CMK (cell line): Measurements from ENCODE around the gene FOXN1.
"Not testable (repeated sequence)": the region's sequence is repeated elsewhere in the genome, so short reads cannot be mapped to it uniquely, and the experiment has no call there.

Experiments used
- DNase-seq: peaks from one replicate; pipeline ENCODE4 v3.0.0-alpha.2; 2010; ENCODE audit warnings: low read depth

FOXN1 gene

GRCh38 chr17:28500712-28501379 is 5.3 kb upstream of the FOXN1 start:
- DNase-seq = no peak

- DNase-seq = no peak
Measured at GRCh38 chr17:28501421-28502284, 4.5 kb upstream of the FOXN1 start.

GRCh38 chr17:28503420-28503819 is 2.7 kb upstream of the FOXN1 start:
- DNase-seq = no peak

- no peak for DNase-seq
Measured at GRCh38 chr17:28506763-28507487, 777 bp downstream of the FOXN1 start.

- DNase-seq = no peak
Measured at GRCh38 chr17:28507567-28508203, 1.5 kb downstream of the FOXN1 start.

GRCh38 chr17:28508211-28508724 is 2.1 kb downstream of the FOXN1 start:
- no peak for DNase-seq

GRCh38 chr17:28509789-28510188 is 3.6 kb downstream of the FOXN1 start:
- no peak for DNase-seq

GRCh38 chr17:28511858-28512461 is 5.8 kb downstream of the FOXN1 start:
- DNase-seq = no peak

- no peak for DNase-seq
Measured at GRCh38 chr17:28513476-28513875, 7.3 kb downstream of the FOXN1 start.

GRCh38 chr17:28514561-28515002 is 8.4 kb downstream of the FOXN1 start:
- DNase-seq = no peak

- DNase-seq = no peak
Measured at GRCh38 chr17:28515518-28515917, 9.4 kb downstream of the FOXN1 start.

- no peak for DNase-seq
Measured at GRCh38 chr17:28518132-28518531, 12.0 kb downstream of the FOXN1 start.

GRCh38 chr17:28518578-28518977 is 12.4 kb downstream of the FOXN1 start:
- DNase-seq = no peak

- no peak for DNase-seq
Measured at GRCh38 chr17:28519236-28519635, 13.1 kb downstream of the FOXN1 start.

- no peak for DNase-seq
Measured at GRCh38 chr17:28520687-28521086, 14.5 kb downstream of the FOXN1 start.

GRCh38 chr17:28521311-28522085 is 15.3 kb downstream of the FOXN1 start:
- DNase-seq = no peak

GRCh38 chr17:28522281-28522680 is 16.1 kb downstream of the FOXN1 start:
- DNase-seq = not testable (repeated sequence)

GRCh38 chr17:28523186-28523585 is 17.0 kb downstream of the FOXN1 start:
- DNase-seq = no peak

GRCh38 chr17:28523876-28524275 is 17.7 kb downstream of the FOXN1 start:
- DNase-seq = no peak

- DNase-seq = no peak
Measured at GRCh38 chr17:28524476-28525424, 18.6 kb downstream of the FOXN1 start.
